ENCODE results near the gene ADSL.

Gene ADSL

GRCh38 chr22:40411506-40411861, 65.2 kb downstream of the ADSL start:
- Histone ChIP-seq H3K9ac (ENCODE audit: low read length) (no peak overlapping the region), H4K20me1 (ENCODE audit: insufficient read depth, low read length) (no peaks in the 10 kb centered on the region), H3K27me3 (ENCODE audit: low read depth, low read length) (no peaks in the 10 kb centered on the region), H3K9me3 (ENCODE audit: insufficient read depth, low read length) (no peaks in the 10 kb centered on the region), H3K4me3 (ENCODE audit: low read length) (no peak overlapping the region), H3K4me2 (ENCODE audit: low read length) (no peak overlapping the region), H2AFZ (ENCODE audit: low read depth, low read length) (no peak overlapping the region), H3K4me1 (ENCODE audit: low read length) (peaks cover 47% of the 10 kb centered on the region), H3K79me2 (ENCODE audit: low read length) (no peaks in the 10 kb centered on the region), H3K36me3 (replicated peaks; ENCODE audit: low read depth, low read length) (peaks cover 57% of the 10 kb centered on the region), H3K27ac (ENCODE audit: low read length) (no peak overlapping the region)
- TF ChIP-seq, protein P1, sequence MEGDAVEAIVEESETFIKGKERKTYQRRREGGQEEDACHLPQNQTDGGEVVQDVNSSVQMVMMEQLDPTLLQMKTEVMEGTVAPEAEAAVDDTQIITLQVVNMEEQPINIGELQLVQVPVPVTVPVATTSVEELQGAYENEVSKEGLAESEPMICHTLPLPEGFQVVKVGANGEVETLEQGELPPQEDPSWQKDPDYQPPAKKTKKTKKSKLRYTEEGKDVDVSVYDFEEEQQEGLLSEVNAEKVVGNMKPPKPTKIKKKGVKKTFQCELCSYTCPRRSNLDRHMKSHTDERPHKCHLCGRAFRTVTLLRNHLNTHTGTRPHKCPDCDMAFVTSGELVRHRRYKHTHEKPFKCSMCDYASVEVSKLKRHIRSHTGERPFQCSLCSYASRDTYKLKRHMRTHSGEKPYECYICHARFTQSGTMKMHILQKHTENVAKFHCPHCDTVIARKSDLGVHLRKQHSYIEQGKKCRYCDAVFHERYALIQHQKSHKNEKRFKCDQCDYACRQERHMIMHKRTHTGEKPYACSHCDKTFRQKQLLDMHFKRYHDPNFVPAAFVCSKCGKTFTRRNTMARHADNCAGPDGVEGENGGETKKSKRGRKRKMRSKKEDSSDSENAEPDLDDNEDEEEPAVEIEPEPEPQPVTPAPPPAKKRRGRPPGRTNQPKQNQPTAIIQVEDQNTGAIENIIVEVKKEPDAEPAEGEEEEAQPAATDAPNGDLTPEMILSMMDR (IDR thresholded peaks at IDR 0.05; ENCODE audit: low read depth, low read length): no peak
- TF ChIP-seq EZH2phosphoT487 (IDR thresholded peaks at IDR 0.05; ENCODE audit: low read depth): no peak

DNA sequence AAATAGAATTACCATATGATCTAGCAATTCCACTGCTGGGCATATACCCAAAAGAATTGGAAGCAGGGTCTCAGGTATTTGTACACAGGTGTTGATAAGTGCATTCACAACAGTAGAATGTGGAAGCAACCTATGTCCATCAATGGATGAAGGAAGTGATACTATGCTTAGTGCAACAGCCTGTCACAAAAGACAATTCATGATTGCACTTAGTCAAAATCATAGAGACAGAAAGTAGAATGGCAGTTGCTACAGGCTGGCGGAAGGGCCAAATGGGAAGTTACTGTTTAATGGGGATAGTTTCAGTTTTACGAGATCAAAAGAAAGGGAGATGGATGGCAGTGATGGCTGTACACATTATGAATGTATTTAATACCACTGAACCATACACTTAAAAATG, 66.1 kb downstream of the ADSL start:
- no peaks in the 10 kb centered on the region for H3K79me2 ChIP-seq (ENCODE audit: low read length)
- H3K9me3 ChIP-seq (ENCODE audit: insufficient read depth, low read length): no peaks in the 10 kb centered on the region
- no peaks in the 10 kb centered on the region for H4K20me1 ChIP-seq (ENCODE audit: insufficient read depth, low read length)
- H3K4me2 ChIP-seq (ENCODE audit: low read length): peak overlapping the region; percentile 44
- peaks cover 47% of the 10 kb centered on the region for H3K4me1 ChIP-seq (ENCODE audit: low read length)
- peaks cover 50% of the 10 kb centered on the region for H3K36me3 ChIP-seq (replicated peaks; ENCODE audit: low read depth, low read length)
- H3K4me3 ChIP-seq (ENCODE audit: low read length): no peak overlapping the region
- no peaks in the 10 kb centered on the region for H3K27me3 ChIP-seq (ENCODE audit: low read depth, low read length)
- no peak for TF ChIP-seq EZH2phosphoT487 (IDR thresholded peaks at IDR 0.05; ENCODE audit: low read depth)
- TF ChIP-seq, protein P1 (IDR thresholded peaks at IDR 0.05; ENCODE audit: low read depth, low read length): no peak
- H3K9ac ChIP-seq (ENCODE audit: low read length): no peak overlapping the region
- H2AFZ ChIP-seq (ENCODE audit: low read depth, low read length): no peak overlapping the region
- peak overlapping the region; percentile 73 for H3K27ac ChIP-seq (ENCODE audit: low read length)

GRCh38 chr22:40413873-40414272, 67.6 kb downstream of the ADSL start:
- Histone ChIP-seq H3K27me3 (ENCODE audit: low read depth, low read length) (no peaks in the 10 kb centered on the region), H3K9me3 (ENCODE audit: insufficient read depth, low read length) (no peaks in the 10 kb centered on the region), H3K36me3 (replicated peaks; ENCODE audit: low read depth, low read length) (peaks cover 44% of the 10 kb centered on the region), H4K20me1 (ENCODE audit: insufficient read depth, low read length) (no peaks in the 10 kb centered on the region), H3K9ac (ENCODE audit: low read length) (no peak overlapping the region), H3K27ac (ENCODE audit: low read length) (peak overlapping the region; percentile 73; the same call in 1 of the 2 replicates), H2AFZ (ENCODE audit: low read depth, low read length) (no peak overlapping the region), H3K4me1 (ENCODE audit: low read length) (peaks cover 47% of the 10 kb centered on the region), H3K4me2 (ENCODE audit: low read length) (peak overlapping the region; percentile 44), H3K4me3 (ENCODE audit: low read length) (no peak overlapping the region), H3K79me2 (ENCODE audit: low read length) (no peaks in the 10 kb centered on the region)
- TF ChIP-seq, protein P1 (IDR thresholded peaks at IDR 0.05; ENCODE audit: low read depth, low read length): no peak
- no peak for TF ChIP-seq EZH2phosphoT487 (IDR thresholded peaks at IDR 0.05; ENCODE audit: low read depth)

DNA sequence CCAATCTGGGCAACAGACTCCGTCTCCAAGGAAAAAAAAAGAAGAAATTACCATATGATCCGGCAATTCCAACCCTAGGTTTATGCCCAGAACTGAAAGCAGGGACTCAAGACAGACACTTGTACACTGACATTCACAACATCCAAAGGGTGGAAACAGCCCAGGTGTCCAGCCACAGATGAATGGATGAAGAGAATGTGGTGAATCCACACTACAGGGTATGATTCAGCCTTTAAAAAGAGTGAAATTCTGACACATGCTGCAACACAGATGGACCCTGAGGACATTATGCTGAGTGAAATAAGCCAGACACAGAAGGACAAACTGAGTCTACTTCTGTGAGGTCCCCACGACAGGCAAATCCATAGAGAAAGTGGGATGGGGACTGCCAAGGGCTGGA, 68.0 kb downstream of the ADSL start:
- peak overlapping the region; percentile 25 for H3K27ac ChIP-seq (ENCODE audit: low read length)
- no peaks in the 10 kb centered on the region for H4K20me1 ChIP-seq (ENCODE audit: insufficient read depth, low read length)
- no peaks in the 10 kb centered on the region for H3K27me3 ChIP-seq (ENCODE audit: low read depth, low read length)
- no peak overlapping the region for H2AFZ ChIP-seq (ENCODE audit: low read depth, low read length)
- peak overlapping the region; percentile 19; the same call in 1 of the 2 replicates for H3K9ac ChIP-seq (ENCODE audit: low read length)
- H3K79me2 ChIP-seq (ENCODE audit: low read length): no peaks in the 10 kb centered on the region
- H3K4me2 ChIP-seq (ENCODE audit: low read length): peak overlapping the region; percentile 44
- H3K4me3 ChIP-seq (ENCODE audit: low read length): no peak overlapping the region
- H3K36me3 ChIP-seq (replicated peaks; ENCODE audit: low read depth, low read length): peaks cover 48% of the 10 kb centered on the region
- H3K9me3 ChIP-seq (ENCODE audit: insufficient read depth, low read length): no peaks in the 10 kb centered on the region
- H3K4me1 ChIP-seq (ENCODE audit: low read length): peaks cover 47% of the 10 kb centered on the region
- TF ChIP-seq, protein P1 (IDR thresholded peaks at IDR 0.05; ENCODE audit: low read depth, low read length): no peak
- TF ChIP-seq EZH2phosphoT487 (IDR thresholded peaks at IDR 0.05; ENCODE audit: low read depth): no peak
